Loucy (cell line): ENCODE results near the gene ANKRD36.
"Not testable (repeated sequence)": the region's sequence is repeated elsewhere in the genome, so short reads cannot be mapped to it uniquely, and the experiment has no call there.

Experiments
- EZH2phosphoT487 ChIP-seq: fragments of 200-600 bp; IDR thresholded peaks from 2 replicates; pipeline ENCODE4 v1.6.1; 2018; ENCODE audit warnings: antibody characterized with exemption, mild to moderate bottlenecking, moderate library complexity, borderline replicate concordance
- TF ChIP-seq, protein P1 (sequence below): fragments of 200-600 bp; sonication (generic); conservative IDR thresholded peaks from 2 replicates; pipeline ENCODE4 v1.5.1; 2014; ENCODE audit warnings: mild to moderate bottlenecking, antibody characterized with exemption, low read length

- TF ChIP-seq, protein P1, sequence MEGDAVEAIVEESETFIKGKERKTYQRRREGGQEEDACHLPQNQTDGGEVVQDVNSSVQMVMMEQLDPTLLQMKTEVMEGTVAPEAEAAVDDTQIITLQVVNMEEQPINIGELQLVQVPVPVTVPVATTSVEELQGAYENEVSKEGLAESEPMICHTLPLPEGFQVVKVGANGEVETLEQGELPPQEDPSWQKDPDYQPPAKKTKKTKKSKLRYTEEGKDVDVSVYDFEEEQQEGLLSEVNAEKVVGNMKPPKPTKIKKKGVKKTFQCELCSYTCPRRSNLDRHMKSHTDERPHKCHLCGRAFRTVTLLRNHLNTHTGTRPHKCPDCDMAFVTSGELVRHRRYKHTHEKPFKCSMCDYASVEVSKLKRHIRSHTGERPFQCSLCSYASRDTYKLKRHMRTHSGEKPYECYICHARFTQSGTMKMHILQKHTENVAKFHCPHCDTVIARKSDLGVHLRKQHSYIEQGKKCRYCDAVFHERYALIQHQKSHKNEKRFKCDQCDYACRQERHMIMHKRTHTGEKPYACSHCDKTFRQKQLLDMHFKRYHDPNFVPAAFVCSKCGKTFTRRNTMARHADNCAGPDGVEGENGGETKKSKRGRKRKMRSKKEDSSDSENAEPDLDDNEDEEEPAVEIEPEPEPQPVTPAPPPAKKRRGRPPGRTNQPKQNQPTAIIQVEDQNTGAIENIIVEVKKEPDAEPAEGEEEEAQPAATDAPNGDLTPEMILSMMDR, result not testable (repeated sequence)
- not testable (repeated sequence) for TF ChIP-seq EZH2phosphoT487
Observed at GRCh38 chr2:97266449-97266848, 153.5 kb downstream of the ANKRD36 start.
